HepG2 (cell line): ENCODE data around the gene PCDHB8. TPM values are rescaled to one million over a fixed set of nuclear protein-coding genes. Genes with fewer than 3 reads are reported as not detected.
A peak's percentile ranks its signal among the peaks of the same experiment; 100 is the strongest.
"Not testable (repeated sequence)": the region's sequence is repeated elsewhere in the genome, so short reads cannot be mapped to it uniquely, and the experiment has no call there.

ENCODE experiments used
- ATAC-seq: fragments of 200-7000 bp; cut with Tn5 transposase; 3 replicates; pipeline ENCODE4 v1.9.1; 2020; ENCODE audit warnings: mild to moderate bottlenecking, moderate library complexity
- BruUV-seq: library from RNA; stranded (reverse); fragments of 400-500 nt; replicated peaks from 2 replicates; lab custom pipeline; 2021; lab: Mats Ljungman, UMichigan
- CTCF ChIA-PET: fragments of 300-600 bp; formaldehyde crosslinking; extraction: SDS; loops from one replicate; lab custom pipeline; 2021; ENCODE audit warnings: low total read pairs, inconsistent platforms, low intra/inter-chr PET ratio; lab: Yijun Ruan, JAX
- POLR2A ChIA-PET: fragments of 350-600 bp; sonication (Branson Sonifier 250); formaldehyde crosslinking; loops from one replicate; lab custom pipeline; 2020; ENCODE audit warnings: antibody characterized with exemption, inconsistent platforms; lab: Yijun Ruan, JAX
- DNase-seq: peaks from one replicate; pipeline ENCODE4 v3.0.0-alpha.2; 2015; ENCODE audit warnings: low spot score
- FAIRE-seq: peaks from 3 replicates; lab custom pipeline; 2011; peaks lifted over from hg19 to GRCh38; lab: Jason Lieb, UNC
- H2AFZ ChIP-seq: one replicate; pipeline ENCODE4 v1.6.1; 2011; ENCODE audit warnings: low read length, inconsistent platforms
- H3K27ac ChIP-seq: fragments of 300-600 bp; 3 replicates; pipeline ENCODE4 v1.8.0; 2011; ENCODE audit warnings: mixed run types, mild to moderate bottlenecking, mixed read lengths, low read length, inconsistent platforms; ENCODE audit not compliant: insufficient read depth; ENCODE audit errors: extremely low read length
- H3K27me3 ChIP-seq, 2 experiments: fragments of 200-600 bp in 1 of 2; 2 replicates in 1 of 2; 3 replicates in 1 of 2; pipeline versions ENCODE4 v1.6.0 to v1.8.0; 2011; ENCODE audit warnings: low read length in 2 of 2, mild to moderate bottlenecking in 2 of 2, moderate library complexity in 2 of 2, inconsistent platforms in 1 of 2; ENCODE audit not compliant: insufficient read depth in 2 of 2, control insufficient read depth in 1 of 2
- H3K36me3 ChIP-seq, 2 experiments: fragments of 200-600 bp in 1 of 2; replicated peaks in 1 of 2; 2 replicates in 1 of 2; 3 replicates in 1 of 2; pipeline versions ENCODE4 v1.5.1 to v1.8.0; 2011; ENCODE audit warnings: low read length in 2 of 2, inconsistent platforms in 1 of 2; ENCODE audit not compliant: insufficient read depth in 2 of 2, control insufficient read depth in 1 of 2
- H3K4me1 ChIP-seq: 2 replicates; pipeline ENCODE4 v1.5.1; 2012; ENCODE audit warnings: low read length, inconsistent platforms; ENCODE audit not compliant: insufficient read depth
- H3K4me2 ChIP-seq: 2 replicates; pipeline ENCODE4 v1.6.0; 2011; ENCODE audit warnings: low read depth, low read length, inconsistent platforms
- H3K4me3 ChIP-seq, 3 experiments: fragments of 200-600 bp in 1 of 3; sonication (generic), shearing (Covaris generic) in 1 of 3; replicated peaks in 1 of 3; 2 replicates each; pipeline ENCODE4 v1.5.1; 2011 to 2016; ENCODE audit warnings: low read length in 3 of 3, inconsistent platforms in 2 of 3, low read depth in 2 of 3, mild to moderate bottlenecking in 2 of 3, control low read depth in 1 of 3, mixed read lengths in 1 of 3; ENCODE audit not compliant: insufficient read depth in 1 of 3
- H3K79me2 ChIP-seq: one replicate; pipeline ENCODE4 v1.6.1; 2011; ENCODE audit warnings: low read length, inconsistent platforms; ENCODE audit not compliant: insufficient read depth
- H3K9ac ChIP-seq: 2 replicates; pipeline ENCODE4 v1.6.0; 2011; ENCODE audit warnings: mild to moderate bottlenecking, low read depth, low read length, inconsistent platforms; ENCODE audit not compliant: insufficient read depth
- H3K9me3 ChIP-seq: 2 replicates; pipeline ENCODE4 v1.5.1; 2012; ENCODE audit warnings: mild to moderate bottlenecking, low read length
- H4K20me1 ChIP-seq: 2 replicates; pipeline ENCODE4 v1.6.0; 2011; ENCODE audit warnings: inconsistent platforms, mild to moderate bottlenecking, low read length, moderate library complexity; ENCODE audit not compliant: insufficient read depth
- ATF7 ChIP-seq, 2 experiments: fragments of 450-650 bp in 1 of 2; sonication (generic) in 1 of 2; formaldehyde crosslinking in 1 of 2; IDR thresholded peaks; 2 replicates each; pipeline versions ENCODE4 v1.4.0 to v1.6.1; 2016 to 2020; ENCODE audit warnings: antibody characterized with exemption in 1 of 2, mild to moderate bottlenecking in 1 of 2, missing genetic modification reagents in 1 of 2
- CREB1 ChIP-seq, 2 experiments: fragments of 450-650 bp in 1 of 2; IDR thresholded peaks; 2 replicates each; pipeline ENCODE4 v1.6.1; 2016 to 2017; ENCODE audit warnings: control low read depth in 1 of 2, mild to moderate bottlenecking in 1 of 2, missing compliant biosample characterization in 1 of 2, missing genetic modification characterization in 1 of 2
- TFAP4 ChIP-seq: sonication (generic); IDR thresholded peaks from 2 replicates; pipeline ENCODE4 v1.6.1; 2016; ENCODE audit warnings: low read depth, borderline replicate concordance
- ZNF264 ChIP-seq: sonication (generic); formaldehyde crosslinking; IDR thresholded peaks from 2 replicates; pipeline ENCODE4 v1.4.0; 2020; ENCODE audit warnings: missing genetic modification reagents
- WGBS: methylation state at CpG from one replicate; pipeline ENCODE4 v1.1.6; 2017; ENCODE audit warnings: low lambda C conversion rate; 5-methylcytosine and 5-hydroxymethylcytosine counted together
- in situ Hi-C: cut with HindIII; loops from 2 replicates; pipeline ENCODE4 v1.10.0; 2017; ENCODE audit warnings: low pct_unique_long_range_greater_than_20kb; ENCODE audit not compliant: extremely low pct_ligation_motif_present
- intact Hi-C: fragments of 100-400 bp; cut with micrococcal nuclease; formaldehyde crosslinking; loops from one replicate; pipeline ENCODE4 v1.10.0; 2022; ENCODE audit not compliant: unreplicated experiment
- polyA plus RNA-seq, 8 experiments: library from polyadenylated mRNA; depleted of rRNA in 3 of 8; stranded (reverse) in 7 of 8; unstranded in 1 of 8; fragments of >200 nt; fragmentation: Illumina TruSeq in 4 of 8; extraction: Trizol in 4 of 8; gene quantifications; 2 replicates each; pipeline versions ENCODE4 v1.2.1 to v1.2.3, GENCODE V29; 2011 to 2016; ENCODE audit warnings: low read depth in 4 of 8, missing spikeins in 1 of 8, mixed read lengths in 1 of 8; ENCODE audit not compliant: insufficient read depth in 1 of 8
- total RNA-seq, 5 experiments: library from RNA; depleted of rRNA; stranded (reverse); fragments of >200 nt; fragmentation: Illumina TruSeq; extraction: Trizol; gene quantifications; 2 replicates each; pipeline ENCODE4 v1.2.3, GENCODE V29; 2016; ENCODE audit warnings: low read depth in 1 of 5
- TF ChIP-seq, protein P1 (sequence below): sonication (generic); formaldehyde crosslinking; IDR thresholded peaks from 2 replicates; pipeline ENCODE4 v1.4.0; 2020; ENCODE audit warnings: mild to moderate bottlenecking, missing genetic modification reagents

The PCDHB8 gene
- total and polyA plus RNA-seq, 2 of the 13 experiments (the other 11 are each of a cell fraction or from before 2014, with no cell fraction given) = 0.26 to 0.82 TPM

GRCh38 chr5:141150993-141151325 is 26.6 kb upstream of the PCDHB8 start:
- no peaks in the 10 kb centered on the region for H3K79me2 ChIP-seq
- H3K27me3 ChIP-seq = peaks cover 0 to 10% of the 10 kb centered on the region in 2 experiments; a peak in 1 of 5 replicates
- H3K9ac ChIP-seq = no peak overlapping the region
- H3K4me1 ChIP-seq = peaks cover 7% of the 10 kb centered on the region; the same call in 1 of the 2 replicates
- H3K9me3 ChIP-seq = no peaks in the 10 kb centered on the region
- 47% methylated on average over 13 of the region's 13 CpGs for WGBS
- TF ChIP-seq, protein P1, sequence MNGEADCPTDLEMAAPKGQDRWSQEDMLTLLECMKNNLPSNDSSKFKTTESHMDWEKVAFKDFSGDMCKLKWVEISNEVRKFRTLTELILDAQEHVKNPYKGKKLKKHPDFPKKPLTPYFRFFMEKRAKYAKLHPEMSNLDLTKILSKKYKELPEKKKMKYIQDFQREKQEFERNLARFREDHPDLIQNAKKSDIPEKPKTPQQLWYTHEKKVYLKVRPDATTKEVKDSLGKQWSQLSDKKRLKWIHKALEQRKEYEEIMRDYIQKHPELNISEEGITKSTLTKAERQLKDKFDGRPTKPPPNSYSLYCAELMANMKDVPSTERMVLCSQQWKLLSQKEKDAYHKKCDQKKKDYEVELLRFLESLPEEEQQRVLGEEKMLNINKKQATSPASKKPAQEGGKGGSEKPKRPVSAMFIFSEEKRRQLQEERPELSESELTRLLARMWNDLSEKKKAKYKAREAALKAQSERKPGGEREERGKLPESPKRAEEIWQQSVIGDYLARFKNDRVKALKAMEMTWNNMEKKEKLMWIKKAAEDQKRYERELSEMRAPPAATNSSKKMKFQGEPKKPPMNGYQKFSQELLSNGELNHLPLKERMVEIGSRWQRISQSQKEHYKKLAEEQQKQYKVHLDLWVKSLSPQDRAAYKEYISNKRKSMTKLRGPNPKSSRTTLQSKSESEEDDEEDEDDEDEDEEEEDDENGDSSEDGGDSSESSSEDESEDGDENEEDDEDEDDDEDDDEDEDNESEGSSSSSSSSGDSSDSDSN = no peak
- TF ChIP-seq CREB1 (IDR thresholded peaks at IDR 0.05) (peak; percentile 88), CREB1 (CRISPR knock-in tag; IDR thresholded peaks at IDR 0.05) (no peak), ZNF264 (CRISPR knock-in tag) (no peak), ATF7 (IDR thresholded peaks at IDR 0.05) (peak; percentile 89), ATF7 (CRISPR knock-in tag; IDR thresholded peaks at IDR 0.05) (no peak), TFAP4 (no peak)
- TF ChIP-seq, all 625 proteins: peak for 2
- intact Hi-C loops = loop anchor here (2.0 kb wide), 1 partner anchor 66 kb away; no protein-coding TSS in a partner anchor
- ATAC-seq (no peak), FAIRE-seq (no peak), DNase-seq (no peak)
- Histone ChIP-seq H3K27ac (no peak overlapping the region), H3K4me2 (peak overlapping the region; percentile 67), H3K4me3 (peak overlapping the region in 1 of 3 experiments; percentile 47; a peak in 1 of 6 replicates), H2AFZ (peak overlapping the region; percentile 28), H4K20me1 (no peaks in the 10 kb centered on the region), H3K36me3 (no peaks in the 10 kb centered on the region)
- in situ Hi-C loops = no loop called here
- CTCF ChIA-PET = no interaction called here
- POLR2A ChIA-PET = no interaction called here
- no TSS peak for BruUV-seq

DNA sequence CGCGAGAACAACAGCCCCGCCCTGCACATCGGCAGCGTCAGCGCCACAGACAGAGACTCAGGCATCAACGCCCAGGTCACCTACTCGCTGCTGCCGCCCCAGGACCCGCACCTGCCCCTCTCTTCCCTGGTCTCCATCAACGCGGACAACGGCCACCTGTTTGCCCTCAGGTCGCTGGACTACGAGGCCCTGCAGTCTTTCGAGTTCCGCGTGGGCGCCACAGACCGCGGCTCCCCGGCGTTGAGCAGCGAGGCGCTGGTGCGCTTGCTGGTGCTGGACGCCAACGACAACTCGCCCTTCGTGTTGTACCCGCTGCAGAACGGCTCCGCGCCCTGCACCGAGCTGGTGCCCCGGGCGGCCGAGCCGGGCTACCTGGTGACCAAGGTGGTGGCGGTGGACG is 26.0 kb upstream of the PCDHB8 start:
- 93% methylated on average over 6 of the region's 41 CpGs for WGBS
- in situ Hi-C loops, H3K27ac ChIP-seq, POLR2A ChIA-PET, H3K4me3 ChIP-seq, H3K9me3 ChIP-seq, H3K9ac ChIP-seq, H4K20me1 ChIP-seq, H3K36me3 ChIP-seq, CTCF ChIA-PET, BruUV-seq, ATAC-seq, H3K4me2 ChIP-seq, DNase-seq, FAIRE-seq, H3K79me2 ChIP-seq, H2AFZ ChIP-seq, H3K4me1 ChIP-seq: not testable (repeated sequence)
- peaks cover 2 to 15% of the 10 kb centered on the region in 2 experiments; a peak in 2 of 5 replicates for H3K27me3 ChIP-seq
- intact Hi-C loops = loop anchor here (2.0 kb wide), 1 partner anchor 67 kb away; no protein-coding TSS in a partner anchor

DNA sequence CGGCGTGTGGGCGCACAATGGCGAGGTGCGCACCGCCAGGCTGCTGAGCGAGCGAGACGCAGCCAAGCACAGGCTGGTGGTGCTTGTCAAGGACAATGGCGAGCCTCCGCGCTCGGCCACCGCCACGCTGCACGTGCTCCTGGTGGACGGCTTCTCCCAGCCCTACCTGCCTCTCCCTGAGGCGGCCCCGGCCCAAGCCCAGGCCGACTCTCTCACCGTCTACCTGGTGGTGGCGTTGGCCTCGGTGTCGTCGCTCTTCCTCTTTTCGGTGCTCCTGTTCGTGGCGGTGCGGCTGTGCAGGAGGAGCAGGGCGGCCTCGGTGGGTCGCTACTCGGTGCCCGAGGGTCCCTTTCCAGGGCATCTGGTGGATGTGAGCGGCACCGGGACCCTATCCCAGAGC is 25.5 kb upstream of the PCDHB8 start:
- H2AFZ ChIP-seq, in situ Hi-C loops, ATAC-seq, H3K4me3 ChIP-seq, DNase-seq, H3K4me1 ChIP-seq, H3K27ac ChIP-seq, CTCF ChIA-PET, H3K36me3 ChIP-seq, H3K79me2 ChIP-seq, POLR2A ChIA-PET, H3K4me2 ChIP-seq, H3K9ac ChIP-seq, H4K20me1 ChIP-seq, H3K9me3 ChIP-seq, intact Hi-C loops, FAIRE-seq, BruUV-seq: not testable (repeated sequence)
- WGBS = 75% methylated on average over 19 of the region's 36 CpGs
- peaks cover 2 to 15% of the 10 kb centered on the region in 2 experiments; a peak in 2 of 5 replicates for H3K27me3 ChIP-seq
